SH-SY5Y (cell line): ENCODE data around the gene CD22.

Experiments
- GATA2 ChIP-seq: IDR thresholded peaks from 2 replicates; pipeline ENCODE4 v1.6.1; 2011; ENCODE audit warnings: mild to moderate bottlenecking, low read depth, low read length
- GATA3 ChIP-seq: IDR thresholded peaks from 2 replicates; pipeline ENCODE4 v1.6.1; 2011; ENCODE audit warnings: low read depth, mild to moderate bottlenecking, low read length, moderate library complexity

DNA sequence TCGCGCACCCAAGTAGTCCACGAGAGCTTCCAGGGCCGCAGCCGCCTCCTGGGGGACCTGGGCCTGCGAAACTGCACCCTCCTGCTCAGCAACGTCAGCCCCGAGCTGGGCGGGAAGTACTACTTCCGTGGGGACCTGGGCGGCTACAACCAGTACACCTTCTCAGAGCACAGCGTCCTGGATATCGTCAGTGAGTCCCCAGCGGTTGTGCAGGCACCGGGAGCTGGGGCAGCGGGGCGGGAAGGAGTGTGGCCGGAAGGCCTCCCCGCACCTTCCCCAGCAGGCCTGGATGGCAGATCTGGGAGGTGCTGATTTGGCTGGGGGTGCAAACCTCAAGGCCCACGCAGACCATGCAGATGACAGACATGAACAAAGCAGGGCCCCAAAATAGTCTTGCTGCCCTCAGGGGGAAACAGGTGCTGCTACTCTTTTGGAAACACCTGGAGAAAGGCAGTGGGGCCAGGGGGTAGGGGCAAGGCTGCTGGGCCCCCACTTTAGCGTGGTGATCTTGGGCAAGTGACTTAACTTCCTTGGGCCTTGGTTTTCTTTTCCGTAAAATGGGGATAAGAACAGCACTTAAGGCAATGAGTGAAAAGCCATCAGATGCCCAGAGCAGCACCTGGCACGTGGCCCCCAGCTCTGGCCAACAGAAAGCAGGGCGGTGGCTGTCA, 33.1 kb upstream of the CD22 start:
- TF ChIP-seq GATA2 (no peak), GATA3 (no peak)
